ENCODE results near the gene SERTAD1.

The SERTAD1 gene

DNA sequence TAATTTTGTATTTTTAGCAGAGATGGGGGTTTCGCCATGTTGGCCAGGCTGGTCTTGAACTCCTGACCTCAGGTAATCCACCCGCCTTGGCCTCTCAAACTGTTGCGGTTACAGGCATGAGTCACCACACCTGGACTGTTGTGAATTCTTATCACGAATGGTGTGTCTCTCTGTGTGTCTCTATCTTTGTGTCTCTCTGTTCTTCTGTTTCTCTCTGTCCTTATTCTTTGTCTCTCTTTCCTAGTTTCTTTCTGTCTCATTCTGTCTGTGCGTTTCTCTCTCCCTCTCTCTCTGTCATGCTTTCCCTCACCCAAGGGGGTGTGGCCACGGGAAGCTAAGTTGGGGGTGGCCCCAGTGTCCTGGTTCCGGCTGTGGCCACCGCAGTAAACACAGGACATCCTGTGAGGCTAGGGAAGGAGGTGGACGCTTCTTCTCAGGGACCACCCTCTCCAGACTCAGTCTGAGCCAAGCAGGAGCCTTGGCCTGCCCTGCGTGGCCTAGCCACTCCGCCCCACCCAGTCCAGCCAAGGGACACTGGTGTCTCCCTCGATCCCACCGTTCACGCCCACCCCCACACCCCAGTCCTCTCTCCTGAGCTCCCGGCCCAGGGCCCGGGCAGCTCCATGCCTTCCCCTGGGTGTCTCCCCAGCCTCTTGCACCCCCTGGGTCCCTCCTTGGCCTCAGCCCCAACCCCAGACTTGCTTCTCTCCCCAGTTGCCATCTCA lies 8.7 kb downstream of the SERTAD1 start:
- H3F3A ChIP-seq (ENCODE audit: insufficient read depth, low read length): peaks cover 5% of the 10 kb centered on the region; the same call in 1 of the 2 replicates
- DNase-seq: no peak
- no peak overlapping the region for H2AFZ ChIP-seq (ENCODE audit: low read length)
- H3K27ac ChIP-seq (ENCODE audit: low read length): no peak overlapping the region
- no peak overlapping the region for H3K4me3 ChIP-seq (ENCODE audit: low read length)
- no peaks in the 10 kb centered on the region for H4K20me1 ChIP-seq (ENCODE audit: insufficient read depth, low read length)
- no peak overlapping the region for H3K4me2 ChIP-seq (ENCODE audit: low read depth, low read length)
- no peaks in the 10 kb centered on the region for H3K36me3 ChIP-seq (replicated peaks; ENCODE audit: insufficient read depth, low read length)
- no peaks in the 10 kb centered on the region; the same call in 1 of the 2 replicates for H3K27me3 ChIP-seq (replicated peaks; ENCODE audit: insufficient read depth, low read length)
- no peak overlapping the region for H3K9ac ChIP-seq (ENCODE audit: low read length)
- H3K79me2 ChIP-seq (ENCODE audit: low read length): no peaks in the 10 kb centered on the region
- no peaks in the 10 kb centered on the region for H3K9me2 ChIP-seq (replicated peaks; ENCODE audit: insufficient read depth, low read length)
- H3K9me3 ChIP-seq (replicated peaks; ENCODE audit: insufficient read depth, low read length): no peaks in the 10 kb centered on the region
- no peak for TF ChIP-seq CTCF (IDR thresholded peaks at IDR 0.05; ENCODE audit: low read length)
- no peak for TF ChIP-seq EZH2 (optimal IDR thresholded peaks at IDR 0.05; ENCODE audit: low read depth, low read length)
- TF ChIP-seq EZH2phosphoT487 (IDR thresholded peaks at IDR 0.05; ENCODE audit: low read length): no peak
- H3K4me1 ChIP-seq (ENCODE audit: low read length): no peaks in the 10 kb centered on the region

DNA sequence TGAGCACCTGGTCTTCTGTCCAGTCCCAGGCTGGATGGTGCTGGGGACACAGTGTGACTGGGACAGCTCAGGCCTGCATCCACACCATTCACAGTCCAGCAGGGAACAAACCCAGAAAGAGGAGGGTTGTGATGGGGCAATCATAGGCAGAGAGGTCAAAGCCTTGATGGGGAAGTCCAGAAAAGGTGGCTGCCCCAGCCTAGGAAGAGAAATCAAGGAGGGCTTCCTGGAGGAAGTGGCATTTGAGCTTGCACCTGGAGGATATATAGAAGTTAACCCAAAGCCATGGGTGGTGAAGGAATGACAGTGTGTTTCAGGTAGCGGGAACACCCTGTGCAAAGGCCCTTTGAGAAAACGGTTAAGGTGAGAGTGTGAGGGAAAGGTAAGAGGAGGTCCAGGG lies 10.0 kb downstream of the SERTAD1 start:
- no peak overlapping the region for H2AFZ ChIP-seq (ENCODE audit: low read length)
- H3K36me3 ChIP-seq (replicated peaks; ENCODE audit: insufficient read depth, low read length): no peaks in the 10 kb centered on the region

GRCh38 chr19:40414542-40415535 lies 11.0 kb downstream of the SERTAD1 start:
- no peak overlapping the region for H2AFZ ChIP-seq (ENCODE audit: low read length)
- no peaks in the 10 kb centered on the region for H3F3A ChIP-seq (ENCODE audit: insufficient read depth, low read length)
- no peaks in the 10 kb centered on the region for H4K20me1 ChIP-seq (ENCODE audit: insufficient read depth, low read length)
- no peaks in the 10 kb centered on the region for H3K79me2 ChIP-seq (ENCODE audit: low read length)
- H3K27me3 ChIP-seq (replicated peaks; ENCODE audit: insufficient read depth, low read length): no peaks in the 10 kb centered on the region; the same call in 1 of the 2 replicates
- no peaks in the 10 kb centered on the region for H3K9me2 ChIP-seq (replicated peaks; ENCODE audit: insufficient read depth, low read length)
- H3K4me1 ChIP-seq (ENCODE audit: low read length): peaks cover 11% of the 10 kb centered on the region
- H3K4me2 ChIP-seq (ENCODE audit: low read depth, low read length): no peak overlapping the region
- DNase-seq: no peak
- H3K4me3 ChIP-seq (ENCODE audit: low read length): no peak overlapping the region
- TF ChIP-seq EZH2 (optimal IDR thresholded peaks at IDR 0.05; ENCODE audit: low read depth, low read length) (no peak), CTCF (IDR thresholded peaks at IDR 0.05; ENCODE audit: low read length) (no peak)
- H3K27ac ChIP-seq (ENCODE audit: low read length): no peak overlapping the region
- H3K36me3 ChIP-seq (replicated peaks; ENCODE audit: insufficient read depth, low read length): no peaks in the 10 kb centered on the region
- no peak overlapping the region for H3K9ac ChIP-seq (ENCODE audit: low read length)
- H3K9me3 ChIP-seq (replicated peaks; ENCODE audit: insufficient read depth, low read length): no peaks in the 10 kb centered on the region

More for the DNA sequence above, 10.0 kb downstream of the SERTAD1 start:
- no peaks in the 10 kb centered on the region for H3K9me2 ChIP-seq (replicated peaks; ENCODE audit: insufficient read depth, low read length)
- H3K79me2 ChIP-seq (ENCODE audit: low read length): no peaks in the 10 kb centered on the region
- H3K4me1 ChIP-seq (ENCODE audit: low read length): peaks cover 11% of the 10 kb centered on the region
- no peaks in the 10 kb centered on the region; the same call in 1 of the 2 replicates for H3K27me3 ChIP-seq (replicated peaks; ENCODE audit: insufficient read depth, low read length)
- no peak for TF ChIP-seq EZH2phosphoT487 (IDR thresholded peaks at IDR 0.05; ENCODE audit: low read length)
- no peak for TF ChIP-seq EZH2 (optimal IDR thresholded peaks at IDR 0.05; ENCODE audit: low read depth, low read length)
- TF ChIP-seq CTCF (IDR thresholded peaks at IDR 0.05; ENCODE audit: low read length): no peak
- no peak overlapping the region for H3K9ac ChIP-seq (ENCODE audit: low read length)
- H3F3A ChIP-seq (ENCODE audit: insufficient read depth, low read length): no peaks in the 10 kb centered on the region
- DNase-seq: no peak
- no peaks in the 10 kb centered on the region for H3K9me3 ChIP-seq (replicated peaks; ENCODE audit: insufficient read depth, low read length)
- H3K4me3 ChIP-seq (ENCODE audit: low read length): no peak overlapping the region
- no peaks in the 10 kb centered on the region for H4K20me1 ChIP-seq (ENCODE audit: insufficient read depth, low read length)
- no peak overlapping the region for H3K4me2 ChIP-seq (ENCODE audit: low read depth, low read length)
- no peak overlapping the region for H3K27ac ChIP-seq (ENCODE audit: low read length)

Measured in MM.1S (cell line).